Measurements from ENCODE around the gene TSC2. TPM values are rescaled to one million over a fixed set of nuclear protein-coding genes. Genes with fewer than 3 reads are reported as not detected.
A peak's percentile ranks its signal among the peaks of the same experiment; 100 is the strongest.

The TSC2 gene
- total RNA-seq, 1 donor from 2014 or later: 241 TPM

DNA sequence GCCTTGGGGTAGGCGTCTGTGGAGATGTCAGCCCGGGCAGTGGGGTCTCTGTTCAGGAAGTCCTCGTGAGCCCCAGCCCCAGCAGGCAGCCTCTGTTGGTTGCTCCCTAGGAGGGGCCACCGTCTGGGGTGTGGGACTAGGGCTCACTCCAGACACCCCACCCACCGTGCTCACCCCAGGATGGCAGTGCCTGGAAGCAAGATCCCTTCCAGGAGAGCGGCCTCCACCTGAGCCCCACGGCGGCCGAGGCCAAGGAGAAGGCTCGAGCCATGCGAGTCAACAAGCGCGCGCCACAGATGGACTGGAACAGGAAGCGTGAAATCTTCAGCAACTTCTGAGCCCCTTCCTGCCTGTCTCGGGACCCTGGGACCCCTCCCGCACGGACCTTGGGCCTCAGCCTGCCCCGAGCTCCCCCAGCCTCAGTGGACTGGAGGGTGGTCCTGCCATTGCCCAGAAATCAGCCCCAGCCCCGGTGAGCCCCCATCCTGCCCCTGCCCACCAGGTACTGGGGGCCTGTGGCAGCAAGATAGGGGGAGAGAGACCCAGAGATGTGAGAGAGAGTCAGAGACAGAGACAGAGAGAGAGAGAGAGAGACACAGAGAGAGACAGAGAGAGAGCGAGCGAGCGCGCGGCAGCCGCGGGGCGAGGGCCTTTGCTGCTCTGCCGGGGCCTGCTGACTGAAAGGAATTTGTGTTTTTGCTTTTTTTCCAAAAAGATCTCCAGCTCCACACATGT is 10.0 kb upstream of the TSC2 start:
- DNase-seq (ENCODE audit: low spot score, unreplicated experiment): no peak
- H3K27me3 Mint-ChIP-seq: no peaks in the 10 kb centered on the region
- H3K4me3 Mint-ChIP-seq (ENCODE audit: low read depth): no peak overlapping the region
- H3K4me1 Mint-ChIP-seq (ENCODE audit: low read depth): peaks cover 5% of the 10 kb centered on the region
- TF ChIP-seq, protein P1, sequence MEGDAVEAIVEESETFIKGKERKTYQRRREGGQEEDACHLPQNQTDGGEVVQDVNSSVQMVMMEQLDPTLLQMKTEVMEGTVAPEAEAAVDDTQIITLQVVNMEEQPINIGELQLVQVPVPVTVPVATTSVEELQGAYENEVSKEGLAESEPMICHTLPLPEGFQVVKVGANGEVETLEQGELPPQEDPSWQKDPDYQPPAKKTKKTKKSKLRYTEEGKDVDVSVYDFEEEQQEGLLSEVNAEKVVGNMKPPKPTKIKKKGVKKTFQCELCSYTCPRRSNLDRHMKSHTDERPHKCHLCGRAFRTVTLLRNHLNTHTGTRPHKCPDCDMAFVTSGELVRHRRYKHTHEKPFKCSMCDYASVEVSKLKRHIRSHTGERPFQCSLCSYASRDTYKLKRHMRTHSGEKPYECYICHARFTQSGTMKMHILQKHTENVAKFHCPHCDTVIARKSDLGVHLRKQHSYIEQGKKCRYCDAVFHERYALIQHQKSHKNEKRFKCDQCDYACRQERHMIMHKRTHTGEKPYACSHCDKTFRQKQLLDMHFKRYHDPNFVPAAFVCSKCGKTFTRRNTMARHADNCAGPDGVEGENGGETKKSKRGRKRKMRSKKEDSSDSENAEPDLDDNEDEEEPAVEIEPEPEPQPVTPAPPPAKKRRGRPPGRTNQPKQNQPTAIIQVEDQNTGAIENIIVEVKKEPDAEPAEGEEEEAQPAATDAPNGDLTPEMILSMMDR (IDR thresholded peaks at IDR 0.05; ENCODE audit: unreplicated experiment): no peak
- H3K27ac Mint-ChIP-seq: no peak overlapping the region
- H3K36me3 Mint-ChIP-seq (ENCODE audit: insufficient read depth): no peaks in the 10 kb centered on the region
- no peaks in the 10 kb centered on the region for H3K9me3 Mint-ChIP-seq (ENCODE audit: low read depth)

DNA sequence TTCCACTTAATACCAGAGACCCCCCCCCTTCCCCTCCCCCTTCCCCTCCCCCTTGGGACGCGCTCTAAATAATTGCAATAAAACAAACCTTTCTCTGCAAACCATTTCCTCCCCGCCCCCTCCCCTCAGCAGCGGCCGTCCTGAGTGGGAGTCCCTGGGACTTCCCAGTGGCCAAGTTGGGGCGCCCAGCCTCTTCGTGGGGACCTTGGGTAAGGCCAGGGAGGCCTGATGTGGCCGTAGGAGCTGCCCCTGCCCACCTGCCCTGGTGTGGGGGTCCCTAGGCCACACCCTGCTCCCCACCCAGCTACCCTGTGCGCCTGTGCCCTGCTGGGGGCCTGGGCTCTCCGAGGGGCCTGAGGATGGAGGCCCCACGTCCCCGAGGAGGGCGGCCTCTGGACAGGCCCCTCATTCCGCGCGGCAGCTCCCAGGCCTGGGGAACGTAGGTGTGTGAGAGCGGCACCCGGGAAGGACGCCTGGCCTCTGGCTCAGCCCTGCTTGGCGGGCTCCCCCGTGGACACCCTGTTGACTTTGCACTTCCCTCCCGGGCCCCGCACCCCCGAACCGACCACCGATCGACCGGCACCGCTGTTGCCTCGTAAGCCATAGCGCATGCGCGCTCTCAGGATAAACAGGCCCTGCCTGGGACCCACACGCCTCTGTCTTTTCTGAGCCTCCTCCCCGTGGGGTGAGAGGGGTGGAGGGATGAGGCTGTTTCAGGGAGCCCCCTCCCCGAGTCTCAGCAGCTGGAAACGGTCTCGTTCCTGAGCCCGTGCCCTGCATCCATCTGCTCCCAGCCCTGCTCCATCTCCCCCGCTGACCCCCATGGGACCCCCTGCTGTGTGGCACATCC is 9.2 kb upstream of the TSC2 start:
- no peak overlapping the region for H3K27ac Mint-ChIP-seq
- H3K4me3 Mint-ChIP-seq (ENCODE audit: low read depth): no peak overlapping the region
- H3K4me1 Mint-ChIP-seq (ENCODE audit: low read depth): peaks cover 5% of the 10 kb centered on the region
- H3K27me3 Mint-ChIP-seq: no peaks in the 10 kb centered on the region
- H3K36me3 Mint-ChIP-seq (ENCODE audit: insufficient read depth): peaks cover 1% of the 10 kb centered on the region
- TF ChIP-seq, protein P1 (IDR thresholded peaks at IDR 0.05; ENCODE audit: unreplicated experiment): no peak
- no peaks in the 10 kb centered on the region for H3K9me3 Mint-ChIP-seq (ENCODE audit: low read depth)
- no peak for DNase-seq (ENCODE audit: low spot score, unreplicated experiment)

DNA sequence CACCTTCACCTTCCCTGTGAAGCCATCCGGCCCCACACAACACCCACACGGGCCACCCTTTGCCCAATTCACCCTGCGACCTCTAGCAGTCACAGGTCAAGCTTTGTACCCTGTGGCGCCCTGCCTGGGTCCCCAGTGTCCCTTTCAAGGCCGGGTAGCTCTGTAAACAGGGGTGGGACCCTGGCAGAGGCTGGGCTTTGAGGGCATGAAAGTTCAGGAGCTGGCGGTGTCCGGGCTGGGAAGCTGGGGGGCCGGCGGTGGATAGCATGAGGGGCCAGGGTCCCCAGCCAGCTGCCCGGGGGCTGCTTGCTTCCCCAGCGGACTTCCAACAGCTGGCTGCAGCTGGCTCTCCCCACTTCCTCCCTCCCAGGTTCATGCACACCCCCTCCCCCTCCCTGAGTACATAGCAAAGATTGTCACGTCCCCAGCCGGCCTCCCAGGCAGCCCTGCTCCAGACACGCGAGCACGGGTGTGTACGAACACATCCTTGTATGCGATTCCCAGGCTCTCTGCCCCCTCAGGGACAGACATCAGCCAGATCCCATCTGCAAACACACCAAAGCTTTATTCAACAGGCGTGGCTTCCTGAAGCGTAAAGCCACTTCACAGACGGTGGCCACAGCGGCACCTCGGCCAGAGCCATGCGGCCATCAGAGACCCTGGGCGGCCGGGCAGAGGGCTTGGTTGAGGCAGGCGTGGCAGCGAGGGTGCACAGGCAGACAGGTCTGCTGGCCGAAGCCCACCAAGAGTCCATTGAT is 8.3 kb upstream of the TSC2 start:
- no peak for DNase-seq (ENCODE audit: low spot score, unreplicated experiment)
- Mint-ChIP-seq H3K27me3 (no peaks in the 10 kb centered on the region), H3K27ac (peak overlapping the region; percentile 54), H3K4me1 (ENCODE audit: low read depth) (peaks cover 5% of the 10 kb centered on the region), H3K9me3 (ENCODE audit: low read depth) (no peaks in the 10 kb centered on the region), H3K4me3 (ENCODE audit: low read depth) (no peak overlapping the region), H3K36me3 (ENCODE audit: insufficient read depth) (peaks cover 1% of the 10 kb centered on the region)
- TF ChIP-seq, protein P1 (IDR thresholded peaks at IDR 0.05; ENCODE audit: unreplicated experiment): no peak

DNA sequence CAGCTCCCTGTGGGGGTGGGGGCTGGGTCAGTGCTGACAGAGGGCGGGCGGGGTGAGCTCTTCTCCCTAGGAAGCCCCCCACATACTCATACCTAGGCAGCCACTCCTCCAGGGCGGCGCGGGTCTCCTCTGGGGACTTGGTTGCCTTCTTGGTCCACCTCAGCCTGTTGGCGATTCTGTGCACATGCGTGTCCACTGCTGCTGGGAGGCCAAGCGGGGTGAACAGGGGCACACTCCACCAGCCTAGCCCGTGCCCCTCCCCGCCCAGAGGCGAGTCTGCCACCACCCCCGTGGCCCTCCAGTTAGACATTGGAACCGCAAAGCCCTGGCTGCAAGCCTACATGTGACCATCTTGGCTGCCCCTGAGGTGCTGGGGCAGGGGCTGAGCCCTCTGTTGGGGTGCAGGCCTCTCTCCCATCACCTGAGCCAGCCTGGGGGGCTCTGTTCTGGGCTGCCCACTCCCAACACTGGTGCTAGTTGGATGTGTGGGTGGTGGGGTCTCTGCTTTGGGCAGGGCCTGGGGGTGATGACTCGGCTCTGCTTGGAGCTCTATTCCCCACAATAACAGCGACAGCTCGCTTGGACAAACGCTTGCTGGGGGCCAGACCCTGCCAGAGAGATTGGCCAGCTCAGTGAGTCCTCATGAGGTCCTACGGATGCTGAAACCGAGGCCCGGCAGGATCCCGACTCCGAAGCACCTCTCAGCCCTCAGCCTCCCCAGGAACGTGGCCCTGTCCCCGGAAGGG is 7.6 kb upstream of the TSC2 start:
- H3K36me3 Mint-ChIP-seq (ENCODE audit: insufficient read depth): peaks cover 1% of the 10 kb centered on the region
- TF ChIP-seq, protein P1 (IDR thresholded peaks at IDR 0.05; ENCODE audit: unreplicated experiment): no peak
- no peak for DNase-seq (ENCODE audit: low spot score, unreplicated experiment)
- peaks cover 5% of the 10 kb centered on the region for H3K4me1 Mint-ChIP-seq (ENCODE audit: low read depth)
- H3K4me3 Mint-ChIP-seq (ENCODE audit: low read depth): no peak overlapping the region
- H3K9me3 Mint-ChIP-seq (ENCODE audit: low read depth): no peaks in the 10 kb centered on the region
- H3K27ac Mint-ChIP-seq: no peak overlapping the region
- no peaks in the 10 kb centered on the region for H3K27me3 Mint-ChIP-seq
